Measurements from ENCODE around the gene LMX1A.

DNA sequence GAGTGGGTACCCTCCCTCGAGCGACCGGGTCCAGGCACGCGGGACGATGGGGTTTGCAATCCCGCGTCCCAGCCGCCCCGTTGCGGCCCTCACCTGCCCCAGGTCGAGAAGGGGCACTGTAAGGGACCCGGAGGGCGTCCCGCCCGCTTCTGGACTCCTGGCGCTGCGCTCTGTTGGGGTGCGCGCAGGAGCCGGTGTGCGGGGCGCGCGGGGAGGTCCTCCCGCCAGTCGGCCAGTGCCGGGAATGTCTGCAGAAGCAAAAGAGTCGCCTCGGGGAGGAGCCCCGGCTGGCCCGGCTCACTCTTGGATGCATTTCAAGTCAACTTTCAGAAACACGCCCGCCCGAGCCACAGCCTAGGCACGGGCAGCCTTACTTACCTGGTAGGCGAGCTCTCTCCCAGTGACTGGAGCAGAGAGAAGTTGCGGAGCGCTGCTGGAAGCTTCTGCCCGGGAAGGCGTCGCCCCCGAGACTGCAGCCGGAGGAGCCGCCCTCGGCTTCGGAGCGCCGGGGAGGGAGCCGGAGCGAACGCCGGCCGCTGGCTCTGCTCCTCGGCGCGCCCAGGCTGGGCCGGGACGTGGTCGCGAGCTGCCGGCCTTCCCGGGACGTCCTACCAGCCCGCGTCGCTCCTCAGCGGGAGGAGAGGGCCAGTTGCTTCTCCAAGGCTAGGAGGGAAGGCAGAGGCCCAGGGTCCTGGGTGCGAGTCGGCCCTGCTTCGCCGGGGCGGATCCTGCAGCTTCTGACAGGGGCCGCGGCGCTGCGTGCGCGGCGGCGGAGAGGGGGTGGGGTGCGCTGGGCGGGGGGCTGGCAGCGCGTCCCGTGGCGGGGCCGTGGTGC is at the start of gene LMX1A:
- TF ChIP-seq YY1 (IDR thresholded peaks at IDR 0.05; ENCODE audit: low read depth), result no peak
- no peak for TF ChIP-seq FOXM1 (IDR thresholded peaks at IDR 0.05; ENCODE audit: borderline replicate concordance, low read depth)
- TF ChIP-seq, protein P1, sequence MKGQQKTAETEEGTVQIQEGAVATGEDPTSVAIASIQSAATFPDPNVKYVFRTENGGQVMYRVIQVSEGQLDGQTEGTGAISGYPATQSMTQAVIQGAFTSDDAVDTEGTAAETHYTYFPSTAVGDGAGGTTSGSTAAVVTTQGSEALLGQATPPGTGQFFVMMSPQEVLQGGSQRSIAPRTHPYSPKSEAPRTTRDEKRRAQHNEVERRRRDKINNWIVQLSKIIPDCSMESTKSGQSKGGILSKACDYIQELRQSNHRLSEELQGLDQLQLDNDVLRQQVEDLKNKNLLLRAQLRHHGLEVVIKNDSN (IDR thresholded peaks at IDR 0.05), result no peak
- no peak for TF ChIP-seq TAF1 (IDR thresholded peaks at IDR 0.05; ENCODE audit: low read depth)
- no peak for TF ChIP-seq TEAD4 (IDR thresholded peaks at IDR 0.05)
- no peak for TF ChIP-seq RAD21 (IDR thresholded peaks at IDR 0.05; ENCODE audit: low read depth)
- no peak for TF ChIP-seq CREB1 (IDR thresholded peaks at IDR 0.05; ENCODE audit: low read depth)
- TF ChIP-seq, protein P2, sequence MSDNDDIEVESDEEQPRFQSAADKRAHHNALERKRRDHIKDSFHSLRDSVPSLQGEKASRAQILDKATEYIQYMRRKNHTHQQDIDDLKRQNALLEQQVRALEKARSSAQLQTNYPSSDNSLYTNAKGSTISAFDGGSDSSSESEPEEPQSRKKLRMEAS (IDR thresholded peaks at IDR 0.05), result no peak
- no peak for TF ChIP-seq EP300 (IDR thresholded peaks at IDR 0.05; ENCODE audit: borderline replicate concordance)
